ENCODE measurements around the gene VPS26C.
"Not testable (repeated sequence)": the region's sequence is repeated elsewhere in the genome, so short reads cannot be mapped to it uniquely, and the experiment has no call there.

VPS26C gene

GRCh38 chr21:37267269-37268185, at the start of gene VPS26C:
TSS of gene VPS26C (minus strand) at chr21:37267334. CDS start at chr21:37267294, 40 bp downstream.
- peak; percentile 100 for DNase-seq

- not testable (repeated sequence) for DNase-seq
Measured at GRCh38 chr21:37316072-37316471, 48.9 kb upstream of the VPS26C start.

- peak; percentile 45 for DNase-seq
Measured at GRCh38 chr21:37300114-37300751, 33.1 kb upstream of the VPS26C start.

GRCh38 chr21:37297364-37297763, 30.2 kb upstream of the VPS26C start:
- DNase-seq: no peak

- DNase-seq: no peak
Measured at GRCh38 chr21:37294679-37295078, 27.5 kb upstream of the VPS26C start.

GRCh38 chr21:37292941-37293340, 25.8 kb upstream of the VPS26C start:
- no peak for DNase-seq

- DNase-seq: no peak
Measured at GRCh38 chr21:37292041-37292440, 24.9 kb upstream of the VPS26C start.

- DNase-seq: not testable (repeated sequence)
Measured at GRCh38 chr21:37283191-37283710, 16.1 kb upstream of the VPS26C start.

GRCh38 chr21:37282602-37283001, 15.5 kb upstream of the VPS26C start:
- DNase-seq: not testable (repeated sequence)

- DNase-seq: peak; percentile 55
Measured at GRCh38 chr21:37281993-37282392, 14.9 kb upstream of the VPS26C start.

GRCh38 chr21:37281579-37281978, 14.4 kb upstream of the VPS26C start:
- DNase-seq: no peak

GRCh38 chr21:37279271-37279670, 12.1 kb upstream of the VPS26C start:
- DNase-seq: not testable (repeated sequence)

GRCh38 chr21:37278199-37278598, 11.1 kb upstream of the VPS26C start:
- DNase-seq: no peak

GRCh38 chr21:37276377-37276776, 9.2 kb upstream of the VPS26C start:
- peak; percentile 84 for DNase-seq

- no peak for DNase-seq
Measured at GRCh38 chr21:37273911-37274690, 7.0 kb upstream of the VPS26C start.

GRCh38 chr21:37273440-37273839, 6.3 kb upstream of the VPS26C start:
- DNase-seq: no peak

- DNase-seq: no peak
Measured at GRCh38 chr21:37272897-37273296, 5.8 kb upstream of the VPS26C start.

GRCh38 chr21:37270576-37271365, 3.6 kb upstream of the VPS26C start:
- no peak for DNase-seq

- no peak for DNase-seq
Measured at GRCh38 chr21:37269481-37269880, 2.3 kb upstream of the VPS26C start.

GRCh38 chr21:37268186-37268503, 1.0 kb upstream of the VPS26C start:
- DNase-seq: no peak

GRCh38 chr21:37266515-37267221, 466 bp downstream of the VPS26C start:
- DNase-seq: peak; percentile 81

- no peak for DNase-seq
Measured at GRCh38 chr21:37264808-37265207, 2.3 kb downstream of the VPS26C start.
